Measurements from ENCODE around the gene VPS36.

DNA sequence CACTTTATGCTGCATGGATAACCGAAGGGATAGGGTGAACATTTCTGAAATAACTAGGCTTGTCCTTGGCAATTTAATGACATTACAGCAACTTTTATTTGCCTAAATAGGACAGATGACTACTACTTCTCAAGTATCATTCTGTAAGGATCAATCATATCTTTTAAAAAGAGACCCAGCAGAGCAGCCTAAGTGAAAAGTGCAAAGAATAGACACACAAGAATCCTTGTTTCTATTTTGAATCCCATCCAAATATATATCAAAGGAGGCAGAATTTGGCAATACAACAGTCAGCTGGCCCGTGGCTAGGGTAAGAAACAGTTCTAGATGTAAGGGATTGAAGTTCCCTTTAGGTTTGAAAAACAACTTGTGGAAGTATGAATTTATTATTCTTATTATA, 51.4 kb downstream of the VPS36 start:
- TF ChIP-seq, protein P1, sequence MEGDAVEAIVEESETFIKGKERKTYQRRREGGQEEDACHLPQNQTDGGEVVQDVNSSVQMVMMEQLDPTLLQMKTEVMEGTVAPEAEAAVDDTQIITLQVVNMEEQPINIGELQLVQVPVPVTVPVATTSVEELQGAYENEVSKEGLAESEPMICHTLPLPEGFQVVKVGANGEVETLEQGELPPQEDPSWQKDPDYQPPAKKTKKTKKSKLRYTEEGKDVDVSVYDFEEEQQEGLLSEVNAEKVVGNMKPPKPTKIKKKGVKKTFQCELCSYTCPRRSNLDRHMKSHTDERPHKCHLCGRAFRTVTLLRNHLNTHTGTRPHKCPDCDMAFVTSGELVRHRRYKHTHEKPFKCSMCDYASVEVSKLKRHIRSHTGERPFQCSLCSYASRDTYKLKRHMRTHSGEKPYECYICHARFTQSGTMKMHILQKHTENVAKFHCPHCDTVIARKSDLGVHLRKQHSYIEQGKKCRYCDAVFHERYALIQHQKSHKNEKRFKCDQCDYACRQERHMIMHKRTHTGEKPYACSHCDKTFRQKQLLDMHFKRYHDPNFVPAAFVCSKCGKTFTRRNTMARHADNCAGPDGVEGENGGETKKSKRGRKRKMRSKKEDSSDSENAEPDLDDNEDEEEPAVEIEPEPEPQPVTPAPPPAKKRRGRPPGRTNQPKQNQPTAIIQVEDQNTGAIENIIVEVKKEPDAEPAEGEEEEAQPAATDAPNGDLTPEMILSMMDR (IDR thresholded peaks at IDR 0.05; ENCODE audit: low read length) = no peak
- TF ChIP-seq EZH2phosphoT487 (IDR thresholded peaks at IDR 0.05; ENCODE audit: low read length) (no peak), EZH2 (optimal IDR thresholded peaks at IDR 0.05; ENCODE audit: low read depth, low read length) (no peak)

All from MM.1S (cell line).